Measurements from ENCODE around the gene CPSF3. TPM values are rescaled to one million over a fixed set of nuclear protein-coding genes. Genes with fewer than 3 reads are reported as not detected.

The CPSF3 gene
- total RNA-seq, 6 experiments from 2014 or later = 40.6 to 49.8 (median 44.5) TPM

- no peak for DNase-seq
- Mint-ChIP-seq H3K4me3 (no peak overlapping the region), H3K27ac (no peak overlapping the region), H3K36me3 (ENCODE audit: low read depth) (peaks cover 27% of the 10 kb centered on the region), H3K27me3 (ENCODE audit: insufficient read depth) (peaks cover under 1% of the 10 kb centered on the region; the same call in 1 of the 2 replicates), H3K9me3 (no peaks in the 10 kb centered on the region), H3K4me1 (ENCODE audit: low read depth) (peaks cover 7% of the 10 kb centered on the region)
- no peak for TF ChIP-seq CTCF (IDR thresholded peaks at IDR 0.05)
Measured at GRCh38 chr2:9471206-9471605, 47.8 kb downstream of the CPSF3 start.

- Mint-ChIP-seq H3K27me3 (ENCODE audit: insufficient read depth) (no peaks in the 10 kb centered on the region; the same call in 1 of the 2 replicates), H3K4me1 (ENCODE audit: low read depth) (peaks cover 19% of the 10 kb centered on the region), H3K27ac (no peak overlapping the region), H3K4me3 (no peak overlapping the region), H3K9me3 (no peaks in the 10 kb centered on the region), H3K36me3 (ENCODE audit: low read depth) (peaks cover 38% of the 10 kb centered on the region)
- no peak for TF ChIP-seq CTCF (IDR thresholded peaks at IDR 0.05)
- no peak for DNase-seq
Measured at GRCh38 chr2:9472511-9472910, 49.1 kb downstream of the CPSF3 start.

DNA sequence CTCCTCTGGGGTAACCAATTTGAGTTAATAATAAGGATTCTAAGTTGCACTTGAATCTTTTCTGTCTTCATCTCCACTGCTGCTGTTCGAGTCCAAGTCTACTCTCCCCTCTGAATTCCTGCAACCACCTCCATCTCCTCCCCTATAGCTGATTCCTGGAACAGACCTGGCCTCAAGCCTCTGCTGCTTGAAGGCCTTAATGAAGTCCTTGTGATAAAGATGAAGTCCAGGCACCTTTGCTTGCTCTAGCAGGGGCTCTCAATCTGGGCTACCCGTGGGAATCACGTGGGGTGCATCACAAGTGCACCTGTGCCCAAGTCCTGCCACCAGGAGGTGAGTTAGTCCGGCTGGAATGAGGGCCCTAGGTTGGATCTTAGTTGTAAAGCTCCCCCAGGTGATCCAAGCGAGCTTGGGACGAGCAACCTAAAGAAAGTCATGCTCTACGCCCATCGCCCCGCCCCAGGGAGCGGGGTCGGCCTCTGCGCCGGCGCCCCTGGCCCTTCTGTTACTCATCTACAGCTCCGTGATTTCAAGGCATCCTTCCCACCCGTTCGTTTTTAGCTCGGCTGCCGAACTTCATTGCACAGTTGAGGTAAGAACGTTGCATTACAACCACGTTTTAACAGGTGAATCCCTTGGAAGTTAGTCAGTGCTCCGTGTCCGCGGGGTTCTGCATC lies 50.0 kb downstream of the CPSF3 start:
- Mint-ChIP-seq H3K4me3 (peak overlapping the region; percentile 32; the same call in 1 of the 2 replicates), H3K27ac (no peak overlapping the region), H3K9me3 (no peaks in the 10 kb centered on the region), H3K4me1 (ENCODE audit: low read depth) (peaks cover 26% of the 10 kb centered on the region), H3K27me3 (ENCODE audit: insufficient read depth) (no peaks in the 10 kb centered on the region; the same call in 1 of the 2 replicates), H3K36me3 (ENCODE audit: low read depth) (peaks cover 41% of the 10 kb centered on the region)
- DNase-seq = no peak
- peak; percentile 29 for TF ChIP-seq CTCF (IDR thresholded peaks at IDR 0.05)

DNA sequence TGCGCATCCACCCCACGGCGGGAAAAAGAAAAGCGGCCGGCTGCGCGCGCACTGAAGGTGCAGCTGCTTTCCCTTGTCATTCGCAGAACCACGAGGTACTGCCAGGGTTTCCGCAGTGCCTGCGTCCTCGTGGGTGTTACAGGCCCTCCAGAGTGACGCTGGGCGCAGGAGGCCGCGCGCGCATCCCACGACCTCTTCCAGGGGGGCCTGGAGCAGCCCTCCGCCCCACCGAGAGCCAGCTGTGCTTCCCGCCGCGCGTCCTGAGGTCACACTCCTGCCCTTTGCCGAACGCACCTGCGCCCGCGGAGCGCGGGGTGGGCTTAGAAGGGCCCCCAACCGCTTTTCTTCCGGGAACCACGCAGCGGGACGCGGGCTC lies 50.5 kb downstream of the CPSF3 start:
- peaks cover 46% of the 10 kb centered on the region for H3K36me3 Mint-ChIP-seq (ENCODE audit: low read depth)
- TF ChIP-seq CTCF (IDR thresholded peaks at IDR 0.05) = no peak
- no peaks in the 10 kb centered on the region for H3K9me3 Mint-ChIP-seq
- peak overlapping the region; percentile 75 for H3K4me3 Mint-ChIP-seq
- no peak for DNase-seq
- H3K4me1 Mint-ChIP-seq (ENCODE audit: low read depth) = peaks cover 29% of the 10 kb centered on the region
- H3K27me3 Mint-ChIP-seq (ENCODE audit: insufficient read depth) = no peaks in the 10 kb centered on the region; the same call in 1 of the 2 replicates
- peak overlapping the region; percentile 61; the same call in 1 of the 2 replicates for H3K27ac Mint-ChIP-seq

- Mint-ChIP-seq H3K36me3 (ENCODE audit: low read depth) (peaks cover 51% of the 10 kb centered on the region), H3K4me3 (peak within 1 kb of the TSS; percentile 86), H3K4me1 (ENCODE audit: low read depth) (peaks cover 34% of the 10 kb centered on the region), H3K27me3 (ENCODE audit: insufficient read depth) (no peaks in the 10 kb centered on the region; the same call in 1 of the 2 replicates), H3K27ac (peak within 1 kb of the TSS; percentile 83), H3K9me3 (no peaks in the 10 kb centered on the region)
- peak; percentile 18; the same call in 1 of the 2 replicates for TF ChIP-seq CTCF (IDR thresholded peaks at IDR 0.05)
- DNase-seq = peak; percentile 10
Measured at GRCh38 chr2:9474361-9475057, 51.1 kb downstream of the CPSF3 start, which contains the start of gene IAH1. Gene IAH1 (plus strand): TSS chr2:9474551. CDS start chr2:9474567, 16 bp downstream.
